Measurements from ENCODE around the gene ATP5MC3.

- TF ChIP-seq CTCF (IDR thresholded peaks at IDR 0.05) (no peak), POLR2A (IDR thresholded peaks at IDR 0.05) (no peak)
Measured at GRCh38 chr2:175164235-175164634, 17.3 kb downstream of the ATP5MC3 start.

Measured in heart left ventricle (tissue), 13 donors.